ENCODE results near the gene CBL. TPM values are rescaled to one million over a fixed set of nuclear protein-coding genes. Genes with fewer than 3 reads are reported as not detected.

CBL gene
- total RNA-seq, 1 experiment from 2014 or later: 56.4 TPM

DNA sequence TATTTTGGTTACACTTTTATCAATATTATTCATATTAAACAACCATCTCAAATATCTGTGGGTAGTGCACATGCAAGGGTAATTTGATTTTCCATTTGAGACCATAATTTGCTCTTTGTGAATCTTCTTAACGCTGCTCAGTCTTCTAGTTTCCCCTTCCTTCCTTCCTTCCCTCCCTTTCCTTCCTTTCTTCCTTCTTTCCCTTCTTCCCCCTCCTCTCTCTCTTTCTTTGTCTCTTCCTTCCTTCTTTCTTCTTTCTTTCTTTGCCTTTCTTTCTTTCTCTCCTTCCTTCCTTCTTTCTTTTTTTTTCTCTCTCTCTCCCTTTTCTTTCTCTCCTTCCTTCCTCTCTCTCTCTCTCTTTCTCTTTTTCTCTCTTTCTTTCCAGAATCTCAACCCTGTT is 124.1 kb downstream of the CBL start:
- H3K36me3 Mint-ChIP-seq (ENCODE audit: insufficient read depth in 1 of 3, low read depth in 3 of 3): peaks cover 0 to 4% (median 0%) of the 10 kb centered on the region in 3 experiments; a peak in 1 of 7 replicates
- WGBS (ENCODE audit: extremely low coverage, insufficient read length, low lambda C conversion rate): no CpG with 5 or more reads among the region's 1 CpG
- TF ChIP-seq, protein P1, sequence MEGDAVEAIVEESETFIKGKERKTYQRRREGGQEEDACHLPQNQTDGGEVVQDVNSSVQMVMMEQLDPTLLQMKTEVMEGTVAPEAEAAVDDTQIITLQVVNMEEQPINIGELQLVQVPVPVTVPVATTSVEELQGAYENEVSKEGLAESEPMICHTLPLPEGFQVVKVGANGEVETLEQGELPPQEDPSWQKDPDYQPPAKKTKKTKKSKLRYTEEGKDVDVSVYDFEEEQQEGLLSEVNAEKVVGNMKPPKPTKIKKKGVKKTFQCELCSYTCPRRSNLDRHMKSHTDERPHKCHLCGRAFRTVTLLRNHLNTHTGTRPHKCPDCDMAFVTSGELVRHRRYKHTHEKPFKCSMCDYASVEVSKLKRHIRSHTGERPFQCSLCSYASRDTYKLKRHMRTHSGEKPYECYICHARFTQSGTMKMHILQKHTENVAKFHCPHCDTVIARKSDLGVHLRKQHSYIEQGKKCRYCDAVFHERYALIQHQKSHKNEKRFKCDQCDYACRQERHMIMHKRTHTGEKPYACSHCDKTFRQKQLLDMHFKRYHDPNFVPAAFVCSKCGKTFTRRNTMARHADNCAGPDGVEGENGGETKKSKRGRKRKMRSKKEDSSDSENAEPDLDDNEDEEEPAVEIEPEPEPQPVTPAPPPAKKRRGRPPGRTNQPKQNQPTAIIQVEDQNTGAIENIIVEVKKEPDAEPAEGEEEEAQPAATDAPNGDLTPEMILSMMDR (conservative IDR thresholded peaks at IDR 0.05): no peak
- Histone ChIP-seq H2BK5ac (ENCODE audit: insufficient read length, low read length) (no peak overlapping the region), H2BK20ac (ENCODE audit: low read depth, low read length, poor library complexity, severe bottlenecking) (no peak overlapping the region), H3K79me1 (ENCODE audit: insufficient read depth, low read depth, low read length, poor library complexity, severe bottlenecking) (peaks cover 3% of the 10 kb centered on the region), H2BK12ac (ENCODE audit: insufficient read length, low read depth, low read length) (no peak overlapping the region), H2BK120ac (ENCODE audit: low read depth, low read length, poor library complexity, severe bottlenecking) (no peak overlapping the region), H3K56ac (ENCODE audit: insufficient read length, low read depth, low read length) (no peak overlapping the region), H4K8ac (replicated peaks; ENCODE audit: insufficient read length, low read depth, low read length) (no peak overlapping the region), H3K27ac (ENCODE audit: insufficient read length, low read depth, low read length) (no peak overlapping the region), H4K5ac (ENCODE audit: insufficient read length, low read depth, low read length) (no peak overlapping the region), H2AFZ (ENCODE audit: low read length) (no peak overlapping the region), H3K79me2 (ENCODE audit: insufficient read depth, low read length) (peaks cover 3% of the 10 kb centered on the region; the same call in 1 of the 2 replicates), H3K23ac (ENCODE audit: insufficient read length, low read depth, low read length) (no peak overlapping the region), H2BK15ac (ENCODE audit: low read depth, low read length) (no peak overlapping the region), H4K91ac (ENCODE audit: insufficient read length, low read depth, low read length) (no peak overlapping the region), H3K14ac (ENCODE audit: insufficient read depth, low read length) (no peak overlapping the region), H3K4ac (ENCODE audit: low read depth, low read length) (no peak overlapping the region), H4K20me1 (ENCODE audit: control insufficient read depth, insufficient read depth, insufficient read length) (no peaks in the 10 kb centered on the region), H3K23me2 (ENCODE audit: insufficient read length, low read depth, low read length, poor library complexity, severe bottlenecking) (peaks cover 6% of the 10 kb centered on the region), H3K4me2 (ENCODE audit: insufficient read depth, insufficient read length, low read length) (no peak overlapping the region), H3K18ac (ENCODE audit: insufficient read length, low read depth, low read length) (no peak overlapping the region), H3K9ac (ENCODE audit: extremely low read depth, insufficient read length, low read length) (no peak overlapping the region), H3K9me3 (ENCODE audit: control insufficient read depth, low read depth, low read length) (no peaks in the 10 kb centered on the region), H3T11ph (ENCODE audit: low read length) (no peak overlapping the region), H2AK5ac (ENCODE audit: insufficient read length, low read length) (no peak overlapping the region), H3K4me1 (ENCODE audit: insufficient read depth, low read length) (no peaks in the 10 kb centered on the region; the same call in 1 of the 2 replicates), H3K27me3 (ENCODE audit: insufficient read depth, low read length) (no peaks in the 10 kb centered on the region)
- H3K4me3 Mint-ChIP-seq: no peak overlapping the region
- no peaks in the 10 kb centered on the region; a peak in 1 of 5 replicates for H3K9me3 Mint-ChIP-seq
- H3K4me1 Mint-ChIP-seq: peaks cover 14 to 31% of the 10 kb centered on the region in 2 experiments
- DNase-seq: no peak
- no peak overlapping the region for H3K27ac Mint-ChIP-seq
- no peaks in the 10 kb centered on the region; the same call in 1 of the 2 replicates for H3K27me3 Mint-ChIP-seq (ENCODE audit: low read depth)

Measured in H9 (cell line).